Measurements from ENCODE around the gene RAP1GAP2.

DNA sequence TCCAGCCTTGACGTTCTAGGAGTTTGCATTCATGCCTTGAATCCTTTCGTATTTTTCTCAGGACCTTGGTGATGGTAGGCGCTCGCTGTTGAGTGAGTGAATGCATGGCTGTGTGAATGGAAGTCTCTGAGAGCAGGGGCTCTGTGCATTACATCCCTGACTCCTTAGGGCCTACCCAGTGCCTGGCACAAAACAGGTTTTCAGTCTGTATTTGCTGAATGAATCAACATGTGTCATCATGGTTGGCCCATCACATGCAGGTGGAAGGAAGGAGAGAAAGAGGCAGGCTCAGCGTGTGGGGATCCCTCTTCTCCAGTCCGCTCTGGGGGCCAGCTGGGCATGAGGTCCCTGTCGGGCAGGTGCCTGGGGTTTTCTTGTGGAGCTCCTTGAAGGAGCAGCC is 8.7 kb downstream of the RAP1GAP2 start:
- TF ChIP-seq POLR2A (IDR thresholded peaks at IDR 0.05), result no peak
- TF ChIP-seq, protein P1, sequence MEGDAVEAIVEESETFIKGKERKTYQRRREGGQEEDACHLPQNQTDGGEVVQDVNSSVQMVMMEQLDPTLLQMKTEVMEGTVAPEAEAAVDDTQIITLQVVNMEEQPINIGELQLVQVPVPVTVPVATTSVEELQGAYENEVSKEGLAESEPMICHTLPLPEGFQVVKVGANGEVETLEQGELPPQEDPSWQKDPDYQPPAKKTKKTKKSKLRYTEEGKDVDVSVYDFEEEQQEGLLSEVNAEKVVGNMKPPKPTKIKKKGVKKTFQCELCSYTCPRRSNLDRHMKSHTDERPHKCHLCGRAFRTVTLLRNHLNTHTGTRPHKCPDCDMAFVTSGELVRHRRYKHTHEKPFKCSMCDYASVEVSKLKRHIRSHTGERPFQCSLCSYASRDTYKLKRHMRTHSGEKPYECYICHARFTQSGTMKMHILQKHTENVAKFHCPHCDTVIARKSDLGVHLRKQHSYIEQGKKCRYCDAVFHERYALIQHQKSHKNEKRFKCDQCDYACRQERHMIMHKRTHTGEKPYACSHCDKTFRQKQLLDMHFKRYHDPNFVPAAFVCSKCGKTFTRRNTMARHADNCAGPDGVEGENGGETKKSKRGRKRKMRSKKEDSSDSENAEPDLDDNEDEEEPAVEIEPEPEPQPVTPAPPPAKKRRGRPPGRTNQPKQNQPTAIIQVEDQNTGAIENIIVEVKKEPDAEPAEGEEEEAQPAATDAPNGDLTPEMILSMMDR (IDR thresholded peaks at IDR 0.05), result no peak

Measured in heart left ventricle (tissue), 13 donors.